Lower leg skin (tissue), 3 donors: Measurements from ENCODE around the gene TLL2.

Source experiments
- CTCF ChIP-seq, 3 donors: fragments of 450-650 bp; IDR thresholded peaks; one replicate each; pipeline ENCODE4 v1.5.1; 2016; ENCODE audit warnings: antibody characterized with exemption in 3 of 3, mild to moderate bottlenecking in 3 of 3, moderate library complexity in 2 of 3
- POLR2A ChIP-seq, 2 donors: fragments of 450-650 bp; IDR thresholded peaks; one replicate each; pipeline ENCODE4 v1.6.1; 2016 to 2017; ENCODE audit warnings: antibody characterized with exemption in 2 of 2, mild to moderate bottlenecking in 1 of 2, moderate library complexity in 1 of 2

DNA sequence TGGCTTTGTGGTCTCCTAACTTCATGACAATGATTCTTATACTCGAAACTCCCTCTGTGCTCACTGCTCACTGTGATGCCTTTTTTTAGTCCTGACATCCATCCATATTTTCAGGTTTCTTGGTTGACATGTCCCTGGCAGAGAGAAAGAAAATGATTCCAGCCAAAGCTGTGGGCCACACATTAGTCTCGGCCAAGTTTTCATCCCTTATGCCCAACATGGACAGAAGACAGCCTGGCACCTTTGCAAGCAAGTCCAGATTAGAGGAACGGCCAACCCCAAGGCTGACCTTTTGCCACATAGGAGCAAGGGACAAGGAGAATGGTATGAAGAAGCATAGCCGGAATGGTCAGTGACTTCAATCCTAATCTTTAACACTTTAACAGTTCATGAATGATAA lies 146.3 kb downstream of the TLL2 start:
- TF ChIP-seq CTCF (IDR thresholded peaks at IDR 0.05) (no peak), POLR2A (IDR thresholded peaks at IDR 0.05) (no peak)
